Aorta (tissue), 5 donors: Measurements from ENCODE around the gene AQP9. TPM values are rescaled to one million over a fixed set of nuclear protein-coding genes. Genes with fewer than 3 reads are reported as not detected.

Experiments used
- ATAC-seq: fragments of 200-7000 bp; cut with Tn5 transposase; one replicate; pipeline ENCODE4 v1.9.1; 2022; ENCODE audit warnings: moderate library complexity; ENCODE audit not compliant: low FRiP score
- DNase-seq, 2 donors: peaks; one replicate each; pipeline ENCODE4 v3.0.0-alpha.2; 2020
- H3K27ac ChIP-seq, 2 donors: one replicate each; pipeline ENCODE4 v1.5.1; 2013; ENCODE audit warnings: low read length in 2 of 2, mild to moderate bottlenecking in 2 of 2, moderate library complexity in 2 of 2, control low read depth in 1 of 2, inconsistent platforms in 1 of 2, low read depth in 1 of 2
- H3K27me3 ChIP-seq, 2 donors: one replicate each; pipeline ENCODE4 v1.6.1; 2013; ENCODE audit warnings: control low read depth in 1 of 2, low read length in 1 of 2, mild to moderate bottlenecking in 1 of 2, moderate library complexity in 1 of 2; ENCODE audit not compliant: insufficient read depth in 2 of 2, control insufficient read depth in 1 of 2
- H3K36me3 ChIP-seq, 2 donors: one replicate each; pipeline ENCODE4 v1.6.1; 2013; ENCODE audit warnings: control low read depth in 1 of 2, low read length in 1 of 2, mild to moderate bottlenecking in 1 of 2; ENCODE audit not compliant: insufficient read depth in 2 of 2, control insufficient read depth in 1 of 2
- H3K4me1 ChIP-seq, 2 donors: one replicate each; pipeline ENCODE4 v1.6.1; 2013; ENCODE audit warnings: low read length in 2 of 2, control low read depth in 1 of 2, mild to moderate bottlenecking in 1 of 2, moderate library complexity in 1 of 2; ENCODE audit not compliant: insufficient read depth in 2 of 2, control insufficient read depth in 1 of 2
- H3K4me3 ChIP-seq, 2 donors: one replicate each; pipeline ENCODE4 v1.5.1; 2013; ENCODE audit warnings: low read length in 2 of 2, control low read depth in 1 of 2, mild to moderate bottlenecking in 1 of 2
- H3K9me3 ChIP-seq: one replicate; pipeline ENCODE4 v1.6.1; 2013; ENCODE audit warnings: mild to moderate bottlenecking, low read length; ENCODE audit not compliant: control insufficient read depth
- WGBS, 2 donors: extraction: QIAGEN DNeasy Blood & Tissue Kit; methylation state at CpG; one replicate each; pipeline ENCODE4 v1.1.7; 2013; 5-methylcytosine and 5-hydroxymethylcytosine counted together
- intact Hi-C, 2 donors: fragments of 100-400 bp; cut with DNase I; formaldehyde crosslinking; loops; one replicate each; pipeline versions ENCODE4 v1.14.2 to v1.15.0; 2022
- polyA plus RNA-seq, 2 donors: library from polyadenylated mRNA; stranded (reverse); fragments of 200-250 nt; gene quantifications; one replicate each; pipeline ENCODE4 v1.2.3, GENCODE V29; 2013
- total RNA-seq, 2 donors: library from RNA; stranded (reverse); fragmentation: NEBNext Ultra II Directional; extraction: Animal tissue kit (Norgen Biotek cat#: 25700); gene quantifications; one replicate each; pipeline ENCODE4 v1.2.1, GENCODE V29; 2021
- donor health status: healthy with polysubstance abuse.
- donor health status: Bipolar disorder and iron deficiency.
- donor health status: DM: no; HTN: no; CAD: no.
- donor health status: DM: no; HTN: no; CAD: no.
- donor health status: DM: yes; HTN: yes; CAD: no.

Gene AQP9
- total and polyA plus RNA-seq, 4 donors: 0.59 to 7.9 (median 2.7) TPM

GRCh38 chr15:58145606-58146005 is 7.4 kb downstream of the AQP9 start:
- H3K9me3 ChIP-seq: peaks cover 1% of the 10 kb centered on the region
- H3K4me3 ChIP-seq: no peak overlapping the region
- H3K27me3 ChIP-seq: no peaks in the 10 kb centered on the region
- ATAC-seq: no peak
- H3K27ac ChIP-seq: no peak overlapping the region
- H3K36me3 ChIP-seq: no peaks in the 10 kb centered on the region
- intact Hi-C loops: no loop called here
- H3K4me1 ChIP-seq: no peaks in the 10 kb centered on the region
- DNase-seq: no peak

GRCh38 chr15:58146211-58146610 is 8.0 kb downstream of the AQP9 start:
- DNase-seq (no peak), ATAC-seq (no peak)
- Histone ChIP-seq H3K27ac (no peak overlapping the region), H3K9me3 (peaks cover 1% of the 10 kb centered on the region), H3K4me1 (no peaks in the 10 kb centered on the region), H3K4me3 (no peak overlapping the region), H3K36me3 (no peaks in the 10 kb centered on the region), H3K27me3 (no peaks in the 10 kb centered on the region)
- WGBS, 2 donors: 82 to 86% methylated on average over 4 of the region's 4 CpGs
- intact Hi-C loops: no loop called here

- no peaks in the 10 kb centered on the region for H3K36me3 ChIP-seq
- intact Hi-C loops: no loop called here
- H3K27me3 ChIP-seq: no peaks in the 10 kb centered on the region
- WGBS, 2 donors: 61 to 67% methylated on average over 7 of the region's 7 CpGs
- H3K4me1 ChIP-seq: no peaks in the 10 kb centered on the region
- peaks cover 1% of the 10 kb centered on the region for H3K9me3 ChIP-seq
- no peak overlapping the region for H3K4me3 ChIP-seq
- ATAC-seq (no peak), DNase-seq (peak in 1 of 2 donors; percentile 49)
- H3K27ac ChIP-seq: no peak overlapping the region
These were observed 8.6 kb downstream of the AQP9 start for GRCh38 chr15:58146749-58147148.

- Histone ChIP-seq H3K27ac (no peak overlapping the region), H3K9me3 (peaks cover 1% of the 10 kb centered on the region), H3K4me3 (no peak overlapping the region), H3K4me1 (no peaks in the 10 kb centered on the region), H3K27me3 (no peaks in the 10 kb centered on the region), H3K36me3 (no peaks in the 10 kb centered on the region)
- DNase-seq (no peak), ATAC-seq (no peak)
- 79 to 81% methylated on average over 5 of the region's 5 CpGs for WGBS, 2 donors
- intact Hi-C loops: no loop called here
These were observed 9.0 kb downstream of the AQP9 start for GRCh38 chr15:58147171-58147611.

- H3K9me3 ChIP-seq: peaks cover 1% of the 10 kb centered on the region
- no peaks in the 10 kb centered on the region for H3K27me3 ChIP-seq
- intact Hi-C loops: no loop called here
- H3K4me1 ChIP-seq: no peaks in the 10 kb centered on the region
- no peaks in the 10 kb centered on the region for H3K36me3 ChIP-seq
- ATAC-seq: no peak
- no peak for DNase-seq
- H3K4me3 ChIP-seq: no peak overlapping the region
- H3K27ac ChIP-seq: no peak overlapping the region
These were observed 9.9 kb downstream of the AQP9 start for GRCh38 chr15:58148120-58148519.

- Histone ChIP-seq H3K27me3 (no peaks in the 10 kb centered on the region), H3K4me1 (no peaks in the 10 kb centered on the region), H3K4me3 (no peak overlapping the region), H3K36me3 (no peaks in the 10 kb centered on the region), H3K9me3 (peaks cover 1% of the 10 kb centered on the region), H3K27ac (no peak overlapping the region)
- WGBS, 2 donors: 67% methylated on average over 4 of the region's 4 CpGs
- DNase-seq (no peak), ATAC-seq (no peak)
- intact Hi-C loops: no loop called here
These were observed 10.7 kb downstream of the AQP9 start for GRCh38 chr15:58148633-58149445.

GRCh38 chr15:58154769-58155168 is 16.6 kb downstream of the AQP9 start:
- DNase-seq: no peak
- no peak for ATAC-seq
- 95 to 99% methylated on average over 2 of the region's 2 CpGs for WGBS, 2 donors
- H3K27ac ChIP-seq: no peak overlapping the region
- H3K9me3 ChIP-seq: peaks cover 1% of the 10 kb centered on the region
- no peaks in the 10 kb centered on the region for H3K4me1 ChIP-seq
- H3K36me3 ChIP-seq: no peaks in the 10 kb centered on the region
- no peaks in the 10 kb centered on the region for H3K27me3 ChIP-seq
- H3K4me3 ChIP-seq: no peak overlapping the region
- intact Hi-C loops: no loop called here

GRCh38 chr15:58159827-58160386 is 21.7 kb downstream of the AQP9 start:
- Histone ChIP-seq H3K4me1 (no peaks in the 10 kb centered on the region), H3K9me3 (no peaks in the 10 kb centered on the region), H3K27ac (no peak overlapping the region), H3K36me3 (no peaks in the 10 kb centered on the region), H3K4me3 (no peak overlapping the region), H3K27me3 (peaks cover 0 to 3% of the 10 kb centered on the region in 2 donors)
- no peak for ATAC-seq
- DNase-seq: no peak
- intact Hi-C loops: no loop called here
- 53 to 54% methylated on average over 6 of the region's 6 CpGs for WGBS, 2 donors

- intact Hi-C loops: no loop called here
- Histone ChIP-seq H3K9me3 (no peaks in the 10 kb centered on the region), H3K27me3 (peaks cover 0 to 3% of the 10 kb centered on the region in 2 donors), H3K4me1 (no peaks in the 10 kb centered on the region), H3K36me3 (no peaks in the 10 kb centered on the region), H3K27ac (no peak overlapping the region), H3K4me3 (no peak overlapping the region)
- no peak for ATAC-seq
- no peak for DNase-seq
- WGBS, 2 donors: 11 to 27% methylated on average over 1 of the region's 1 CpG
These were observed 23.3 kb downstream of the AQP9 start for GRCh38 chr15:58161436-58161930.
